ENCODE results near the gene ERC2. TPM values are rescaled to one million over a fixed set of nuclear protein-coding genes. Genes with fewer than 3 reads are reported as not detected.

Gene ERC2
- polyA plus RNA-seq, 3 donors from 2014 or later: not detected

GRCh38 chr3:56304069-56304468, 164.2 kb downstream of the ERC2 start:
- no peak for DNase-seq
- H3K36me3 Mint-ChIP-seq: no peaks in the 10 kb centered on the region
- peaks cover 2 to 3% (median 2%) of the 10 kb centered on the region in 3 donors for H3K27me3 Mint-ChIP-seq (ENCODE audit: low read depth in 3 of 3)
- no peak overlapping the region for H3K27ac Mint-ChIP-seq
- H3K4me1 Mint-ChIP-seq: no peaks in the 10 kb centered on the region
- H3K4me3 Mint-ChIP-seq: no peak overlapping the region
- no peaks in the 10 kb centered on the region for H3K9me3 Mint-ChIP-seq

- no peaks in the 10 kb centered on the region for H3K4me1 Mint-ChIP-seq
- no peak for DNase-seq
- no peak overlapping the region for H3K27ac Mint-ChIP-seq
- no peaks in the 10 kb centered on the region for H3K9me3 Mint-ChIP-seq
- H3K27me3 Mint-ChIP-seq (ENCODE audit: low read depth in 3 of 3): peaks cover 2 to 3% (median 2%) of the 10 kb centered on the region in 3 donors
- no peak overlapping the region for H3K4me3 Mint-ChIP-seq
- H3K36me3 Mint-ChIP-seq: no peaks in the 10 kb centered on the region
These were observed 164.8 kb downstream of the ERC2 start for GRCh38 chr3:56303487-56303886.

- DNase-seq: no peak
- Mint-ChIP-seq H3K4me3 (no peak overlapping the region), H3K27ac (no peak overlapping the region), H3K4me1 (no peaks in the 10 kb centered on the region), H3K9me3 (peaks cover 0 to 6% (median 0%) of the 10 kb centered on the region in 6 donors), H3K36me3 (no peaks in the 10 kb centered on the region), H3K27me3 (ENCODE audit: low read depth in 3 of 3) (peaks cover 2 to 3% (median 2%) of the 10 kb centered on the region in 3 donors)
These were observed 165.8 kb downstream of the ERC2 start for GRCh38 chr3:56302417-56302816.

GRCh38 chr3:56297281-56297840, 170.9 kb downstream of the ERC2 start:
- Mint-ChIP-seq H3K4me3 (no peak overlapping the region), H3K27me3 (ENCODE audit: low read depth in 3 of 3) (peaks cover 2 to 9% (median 5%) of the 10 kb centered on the region in 3 donors), H3K4me1 (no peaks in the 10 kb centered on the region), H3K9me3 (peaks cover 0 to 9% (median 0%) of the 10 kb centered on the region in 6 donors), H3K36me3 (no peaks in the 10 kb centered on the region), H3K27ac (no peak overlapping the region)
- DNase-seq: no peak

- Mint-ChIP-seq H3K27me3 (ENCODE audit: low read depth in 3 of 3) (peaks cover under 1 to 9% (median 5%) of the 10 kb centered on the region in 3 donors), H3K4me1 (no peaks in the 10 kb centered on the region), H3K9me3 (peaks cover 0 to 12% (median 0%) of the 10 kb centered on the region in 6 donors), H3K36me3 (no peaks in the 10 kb centered on the region), H3K27ac (no peak overlapping the region), H3K4me3 (no peak overlapping the region)
- no peak for DNase-seq
These were observed 171.9 kb downstream of the ERC2 start for GRCh38 chr3:56296361-56296760.

- Mint-ChIP-seq H3K4me1 (no peaks in the 10 kb centered on the region), H3K4me3 (no peak overlapping the region), H3K36me3 (no peaks in the 10 kb centered on the region), H3K9me3 (peaks cover 0 to 12% (median 0%) of the 10 kb centered on the region in 6 donors), H3K27me3 (ENCODE audit: low read depth in 3 of 3) (peaks cover 0 to 6% (median 5%) of the 10 kb centered on the region in 3 donors), H3K27ac (no peak overlapping the region)
- no peak for DNase-seq
These were observed 173.1 kb downstream of the ERC2 start for GRCh38 chr3:56295161-56295560.

- Mint-ChIP-seq H3K27me3 (ENCODE audit: low read depth in 3 of 3) (peaks cover 0 to 9% (median 3%) of the 10 kb centered on the region in 3 donors), H3K27ac (no peak overlapping the region), H3K4me1 (no peaks in the 10 kb centered on the region), H3K9me3 (peaks cover 0 to 12% (median 0%) of the 10 kb centered on the region in 6 donors), H3K4me3 (no peak overlapping the region), H3K36me3 (no peaks in the 10 kb centered on the region)
- no peak for DNase-seq
These were observed 174.0 kb downstream of the ERC2 start for GRCh38 chr3:56294286-56294685.

GRCh38 chr3:56291953-56292352, 176.3 kb downstream of the ERC2 start:
- DNase-seq: no peak
- Mint-ChIP-seq H3K4me1 (no peaks in the 10 kb centered on the region), H3K4me3 (no peak overlapping the region), H3K36me3 (no peaks in the 10 kb centered on the region), H3K27me3 (ENCODE audit: low read depth in 3 of 3) (peaks cover 0 to 9% (median 3%) of the 10 kb centered on the region in 3 donors), H3K9me3 (peaks cover 0 to 8% (median 0%) of the 10 kb centered on the region in 6 donors), H3K27ac (no peak overlapping the region)

GRCh38 chr3:56291244-56291680, 177.0 kb downstream of the ERC2 start:
- no peaks in the 10 kb centered on the region for H3K36me3 Mint-ChIP-seq

GRCh38 chr3:56290374-56290773, 177.9 kb downstream of the ERC2 start:
- DNase-seq: no peak
- no peak overlapping the region for H3K4me3 Mint-ChIP-seq
- H3K4me1 Mint-ChIP-seq: no peaks in the 10 kb centered on the region
- H3K27ac Mint-ChIP-seq: no peak overlapping the region
- H3K36me3 Mint-ChIP-seq: no peaks in the 10 kb centered on the region
- H3K27me3 Mint-ChIP-seq (ENCODE audit: low read depth in 3 of 3): peaks cover 0 to 3% (median 0%) of the 10 kb centered on the region in 3 donors
- H3K9me3 Mint-ChIP-seq: peaks cover 0 to 8% (median 0%) of the 10 kb centered on the region in 6 donors

More at GRCh38 chr3:56291244-56291680, 177.0 kb downstream of the ERC2 start:
- H3K4me3 Mint-ChIP-seq: no peak overlapping the region
- H3K27me3 Mint-ChIP-seq (ENCODE audit: low read depth in 3 of 3): peaks cover 0 to 7% (median 3%) of the 10 kb centered on the region in 3 donors
- H3K27ac Mint-ChIP-seq: no peak overlapping the region
- no peaks in the 10 kb centered on the region for H3K4me1 Mint-ChIP-seq
- peaks cover 0 to 8% (median 0%) of the 10 kb centered on the region in 6 donors for H3K9me3 Mint-ChIP-seq
- DNase-seq: no peak

- peaks cover 0 to 4% (median 3%) of the 10 kb centered on the region in 3 donors for H3K27me3 Mint-ChIP-seq (ENCODE audit: low read depth in 3 of 3)
- no peak for DNase-seq
- H3K27ac Mint-ChIP-seq: no peak overlapping the region
- no peaks in the 10 kb centered on the region for H3K36me3 Mint-ChIP-seq
- no peaks in the 10 kb centered on the region for H3K4me1 Mint-ChIP-seq
- H3K4me3 Mint-ChIP-seq: no peak overlapping the region
- peaks cover 0 to 8% (median 0%) of the 10 kb centered on the region in 6 donors for H3K9me3 Mint-ChIP-seq
These were observed 180.0 kb downstream of the ERC2 start for GRCh38 chr3:56288258-56288657.

- no peak overlapping the region for H3K27ac Mint-ChIP-seq
- H3K36me3 Mint-ChIP-seq: no peaks in the 10 kb centered on the region
- peaks cover 0 to 4% (median 0%) of the 10 kb centered on the region in 6 donors for H3K9me3 Mint-ChIP-seq
- no peaks in the 10 kb centered on the region for H3K4me1 Mint-ChIP-seq
- H3K27me3 Mint-ChIP-seq (ENCODE audit: low read depth in 3 of 3): peaks cover 0 to 5% (median 4%) of the 10 kb centered on the region in 3 donors
- no peak for DNase-seq
- H3K4me3 Mint-ChIP-seq: no peak overlapping the region
These were observed 185.9 kb downstream of the ERC2 start for GRCh38 chr3:56282341-56282740.

GRCh38 chr3:56277236-56277635, 191.0 kb downstream of the ERC2 start:
- peaks cover 0 to 5% (median 0%) of the 10 kb centered on the region in 6 donors for H3K9me3 Mint-ChIP-seq
- H3K4me1 Mint-ChIP-seq: no peaks in the 10 kb centered on the region
- H3K36me3 Mint-ChIP-seq: no peaks in the 10 kb centered on the region
- no peak overlapping the region for H3K4me3 Mint-ChIP-seq
- no peak overlapping the region for H3K27ac Mint-ChIP-seq
- DNase-seq: no peak
- H3K27me3 Mint-ChIP-seq (ENCODE audit: low read depth in 3 of 3): peaks cover 0 to 4% (median 3%) of the 10 kb centered on the region in 3 donors

- H3K27me3 Mint-ChIP-seq (ENCODE audit: low read depth in 3 of 3): peaks cover 1 to 6% (median 4%) of the 10 kb centered on the region in 3 donors
- H3K4me3 Mint-ChIP-seq: no peak overlapping the region
- H3K27ac Mint-ChIP-seq: no peak overlapping the region
- DNase-seq: no peak
- no peaks in the 10 kb centered on the region for H3K36me3 Mint-ChIP-seq
- peaks cover 0 to 5% (median 0%) of the 10 kb centered on the region in 6 donors for H3K9me3 Mint-ChIP-seq
- H3K4me1 Mint-ChIP-seq: no peaks in the 10 kb centered on the region
These were observed 193.1 kb downstream of the ERC2 start for GRCh38 chr3:56275120-56275519.
